Activated T-helper 2 cell treated with anti-CD3 and anti-CD28 coated beads, Interferon-gamma antibody, Interleukin-2, Interleukin-4, amounts not matched to agents 10 μg/mL and 5 μg/mL and 100 μg/mL, durations not matched to agents 14 hours and 24 hours and 36 hours (primary cell): Measurements from ENCODE around the gene ODAD2. TPM values are rescaled to one million over a fixed set of nuclear protein-coding genes. Genes with fewer than 3 reads are reported as not detected.
"Not testable (repeated sequence)": the region's sequence is repeated elsewhere in the genome, so short reads cannot be mapped to it uniquely, and the experiment has no call there.

Source experiments
- DNase-seq: peaks from one replicate; pipeline ENCODE4 v3.0.0; 2021; ENCODE audit warnings: low spot score
- H3K27ac Mint-ChIP-seq: one replicate; pipeline ENCODE4 v1.8.0; 2021; ENCODE audit warnings: mixed read lengths
- H3K27me3 Mint-ChIP-seq: one replicate; pipeline ENCODE4 v1.8.0; 2021; ENCODE audit warnings: low read depth, mixed read lengths
- H3K36me3 Mint-ChIP-seq: one replicate; pipeline ENCODE4 v1.8.0; 2021; ENCODE audit warnings: low read depth, mixed read lengths
- H3K4me1 Mint-ChIP-seq: one replicate; pipeline ENCODE4 v1.8.0; 2021; ENCODE audit warnings: low read depth, mixed read lengths
- H3K4me3 Mint-ChIP-seq: one replicate; pipeline ENCODE4 v1.8.0; 2021; ENCODE audit warnings: low read depth, mild to moderate bottlenecking, moderate library complexity, mixed read lengths
- H3K9me3 Mint-ChIP-seq: one replicate; pipeline ENCODE4 v1.8.0; 2021; ENCODE audit warnings: mixed read lengths
- intact Hi-C: fragments of 100-400 bp; cut with micrococcal nuclease; formaldehyde crosslinking; loops from one replicate; pipeline ENCODE4 v1.15.1; 2023
- total RNA-seq: library from RNA; stranded (reverse); gene quantifications from 2 replicates; pipeline ENCODE4 v1.2.3, GENCODE V29; 2022

Gene ODAD2
- total RNA-seq, 1 donor from 2014 or later, result not detected

DNA sequence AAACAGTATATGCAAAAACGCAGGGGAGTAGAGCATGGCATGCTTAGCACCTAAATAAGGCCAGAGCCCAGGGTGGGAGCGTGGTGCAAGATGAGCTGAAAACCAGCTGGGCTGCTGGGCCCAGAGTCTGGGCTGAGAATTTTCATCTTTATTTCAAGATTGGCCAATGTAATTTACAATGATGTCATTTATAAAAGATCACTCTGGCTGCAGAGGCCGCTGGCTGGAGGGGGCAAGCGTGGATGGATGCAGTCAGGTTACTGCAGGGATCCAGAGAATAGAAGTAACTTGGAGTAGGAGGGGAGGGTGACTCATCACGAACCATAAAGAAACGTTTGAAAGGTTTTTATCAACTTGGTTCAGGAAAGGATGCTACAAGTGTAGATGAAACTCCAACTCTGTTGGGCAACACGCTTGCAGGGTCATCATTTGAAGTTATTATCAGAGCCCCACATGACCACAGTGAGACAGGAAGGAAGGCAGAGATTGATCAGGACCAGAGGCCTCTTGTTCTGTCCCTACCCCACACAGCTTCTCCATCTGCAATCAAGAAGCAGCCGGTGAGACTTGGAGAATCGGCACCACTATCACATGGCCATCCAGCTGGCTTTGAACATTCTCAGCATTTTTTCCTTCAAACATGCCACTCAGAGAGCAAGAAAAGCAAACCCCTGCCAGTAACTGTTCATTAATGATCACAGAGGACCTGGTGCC, 49.2 kb downstream of the ODAD2 start:
- H3K4me3 Mint-ChIP-seq, result no peak overlapping the region
- no peaks in the 10 kb centered on the region for H3K4me1 Mint-ChIP-seq
- no peak for DNase-seq
- intact Hi-C loops, result no loop called here
- H3K36me3 Mint-ChIP-seq, result no peaks in the 10 kb centered on the region
- H3K9me3 Mint-ChIP-seq, result no peaks in the 10 kb centered on the region
- H3K27ac Mint-ChIP-seq, result no peak overlapping the region
- peaks cover 2% of the 10 kb centered on the region for H3K27me3 Mint-ChIP-seq

DNA sequence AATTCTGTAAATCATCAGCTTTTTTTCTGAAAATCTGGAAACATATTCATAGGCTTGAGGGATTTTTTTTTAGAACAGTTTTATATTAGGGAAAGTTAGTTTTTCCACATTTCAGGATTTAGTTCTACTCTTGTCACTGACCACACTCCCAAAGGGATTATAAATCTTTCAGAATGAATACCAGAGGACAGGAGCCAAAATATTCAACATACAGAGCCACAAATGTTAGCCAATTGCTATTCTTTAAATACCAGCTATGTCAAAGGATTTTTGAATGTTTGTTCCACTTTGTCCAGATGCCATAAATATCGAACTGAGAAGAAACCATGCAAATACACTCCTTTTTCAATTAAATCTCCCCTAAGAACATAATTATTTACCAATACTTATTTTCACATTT, 50.7 kb downstream of the ODAD2 start:
- no peak for DNase-seq
- H3K4me3 Mint-ChIP-seq, result no peak overlapping the region

GRCh38 chr10:27947540-27947939, 51.3 kb downstream of the ODAD2 start:
- intact Hi-C loops, result no loop called here
- H3K9me3 Mint-ChIP-seq, result no peaks in the 10 kb centered on the region
- no peaks in the 10 kb centered on the region for H3K36me3 Mint-ChIP-seq
- peaks cover 2% of the 10 kb centered on the region for H3K27me3 Mint-ChIP-seq
- DNase-seq, result no peak
- no peak overlapping the region for H3K4me3 Mint-ChIP-seq
- H3K4me1 Mint-ChIP-seq, result no peaks in the 10 kb centered on the region
- no peak overlapping the region for H3K27ac Mint-ChIP-seq

More for the DNA sequence above, 50.7 kb downstream of the ODAD2 start:
- no peaks in the 10 kb centered on the region for H3K36me3 Mint-ChIP-seq
- no peaks in the 10 kb centered on the region for H3K4me1 Mint-ChIP-seq
- no peaks in the 10 kb centered on the region for H3K9me3 Mint-ChIP-seq
- intact Hi-C loops, result no loop called here
- no peak overlapping the region for H3K27ac Mint-ChIP-seq
- H3K27me3 Mint-ChIP-seq, result peaks cover 2% of the 10 kb centered on the region

DNA sequence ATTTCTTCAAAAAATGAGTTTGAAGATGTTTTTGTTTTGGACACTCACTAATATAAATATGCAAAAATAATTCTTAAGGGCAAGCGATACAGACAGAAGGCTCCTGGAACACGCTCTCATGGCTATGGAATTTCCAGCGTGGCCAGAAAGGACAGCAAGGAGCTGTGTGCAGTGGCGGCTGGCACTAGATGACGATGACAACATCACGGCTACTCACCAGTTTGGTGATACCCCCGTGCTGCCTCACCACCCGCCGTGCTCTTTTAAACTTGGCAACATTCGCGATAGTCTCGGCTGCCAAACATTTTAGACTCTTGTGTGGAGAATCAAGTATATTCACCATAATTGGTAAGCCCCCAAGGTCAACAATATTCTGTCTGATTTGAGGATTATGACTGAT, 54.9 kb downstream of the ODAD2 start:
- H3K27ac Mint-ChIP-seq, result no peak overlapping the region
- DNase-seq, result no peak
- H3K4me3 Mint-ChIP-seq, result no peak overlapping the region
- H3K27me3 Mint-ChIP-seq, result peaks cover 2% of the 10 kb centered on the region
- H3K9me3 Mint-ChIP-seq, result no peaks in the 10 kb centered on the region
- no peaks in the 10 kb centered on the region for H3K36me3 Mint-ChIP-seq
- intact Hi-C loops, result no loop called here
- H3K4me1 Mint-ChIP-seq, result no peaks in the 10 kb centered on the region

DNA sequence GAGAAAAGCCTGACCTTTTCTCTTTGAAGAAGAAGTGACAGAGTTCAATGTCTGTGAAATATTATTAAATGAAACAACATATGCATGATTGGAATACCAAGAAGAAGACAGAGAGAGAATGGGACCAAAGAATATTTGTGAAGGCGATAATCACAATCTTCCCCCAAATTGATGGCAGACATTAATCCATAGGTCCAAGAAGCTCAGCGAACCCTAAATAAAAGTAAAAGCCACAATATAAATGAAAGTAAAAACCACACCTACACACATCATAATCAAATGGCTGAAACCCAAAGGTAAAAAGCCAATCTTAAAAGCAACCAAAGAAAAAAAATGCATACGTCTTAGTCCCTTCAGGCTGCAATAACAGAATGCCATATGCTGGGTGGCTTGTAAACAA, 84.0 kb downstream of the ODAD2 start:
- Mint-ChIP-seq H3K27ac (no peak overlapping the region), H3K4me1 (no peaks in the 10 kb centered on the region), H3K9me3 (no peaks in the 10 kb centered on the region), H3K4me3 (no peak overlapping the region), H3K36me3 (no peaks in the 10 kb centered on the region), H3K27me3 (no peaks in the 10 kb centered on the region)
- DNase-seq, result no peak
- intact Hi-C loops, result no loop called here

DNA sequence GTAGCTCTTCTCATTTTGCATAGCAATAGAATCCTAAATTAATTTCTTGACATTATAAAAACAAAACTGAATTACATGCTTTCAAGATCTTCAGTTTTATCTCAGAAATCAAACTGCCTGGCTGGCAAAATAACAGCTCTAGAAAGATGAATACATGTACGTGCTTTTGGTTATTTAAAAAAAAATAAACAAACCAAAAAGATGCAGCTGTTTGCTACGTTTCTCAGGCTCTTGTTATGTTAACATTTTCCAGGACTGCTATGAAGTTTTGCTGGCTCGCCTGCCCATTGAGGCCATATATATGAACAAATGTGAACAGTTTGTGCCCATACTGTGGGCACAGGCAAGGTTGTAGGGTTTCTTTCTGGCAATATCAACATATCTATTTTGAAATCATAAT, 86.6 kb downstream of the ODAD2 start:
- Mint-ChIP-seq H3K4me3 (no peak overlapping the region), H3K27me3 (no peaks in the 10 kb centered on the region), H3K4me1 (no peaks in the 10 kb centered on the region), H3K36me3 (no peaks in the 10 kb centered on the region), H3K9me3 (no peaks in the 10 kb centered on the region), H3K27ac (no peak overlapping the region)
- no peak for DNase-seq
- intact Hi-C loops, result no loop called here

DNA sequence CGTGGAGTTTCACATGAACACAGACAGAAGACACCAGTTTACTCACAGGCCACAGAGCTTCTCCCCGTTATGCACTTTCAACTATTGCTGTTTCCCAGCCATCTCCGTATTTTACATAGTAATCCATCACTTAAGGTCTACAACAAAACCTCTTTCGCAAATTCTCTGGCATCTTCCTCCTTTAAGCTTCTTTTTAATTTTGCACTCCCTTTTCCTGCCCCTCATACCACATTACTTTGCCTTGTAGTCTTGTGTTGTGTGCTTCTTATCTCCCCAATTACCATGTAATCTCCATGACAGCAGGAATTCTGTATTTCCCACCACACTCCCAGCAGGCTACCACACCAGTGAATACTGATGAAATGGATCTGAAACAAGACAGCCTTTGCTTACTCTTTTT, 87.3 kb downstream of the ODAD2 start:
- Mint-ChIP-seq H3K27me3 (no peaks in the 10 kb centered on the region), H3K4me3 (no peak overlapping the region), H3K27ac (no peak overlapping the region), H3K4me1 (no peaks in the 10 kb centered on the region), H3K9me3 (no peaks in the 10 kb centered on the region), H3K36me3 (no peaks in the 10 kb centered on the region)
- intact Hi-C loops, result no loop called here
- no peak for DNase-seq

GRCh38 chr10:27911011-27911410, 87.9 kb downstream of the ODAD2 start:
- no peak for DNase-seq
- intact Hi-C loops, result no loop called here
- Mint-ChIP-seq H3K27me3 (no peaks in the 10 kb centered on the region), H3K36me3 (no peaks in the 10 kb centered on the region), H3K9me3 (no peaks in the 10 kb centered on the region), H3K4me1 (no peaks in the 10 kb centered on the region), H3K4me3 (no peak overlapping the region), H3K27ac (no peak overlapping the region)

DNA sequence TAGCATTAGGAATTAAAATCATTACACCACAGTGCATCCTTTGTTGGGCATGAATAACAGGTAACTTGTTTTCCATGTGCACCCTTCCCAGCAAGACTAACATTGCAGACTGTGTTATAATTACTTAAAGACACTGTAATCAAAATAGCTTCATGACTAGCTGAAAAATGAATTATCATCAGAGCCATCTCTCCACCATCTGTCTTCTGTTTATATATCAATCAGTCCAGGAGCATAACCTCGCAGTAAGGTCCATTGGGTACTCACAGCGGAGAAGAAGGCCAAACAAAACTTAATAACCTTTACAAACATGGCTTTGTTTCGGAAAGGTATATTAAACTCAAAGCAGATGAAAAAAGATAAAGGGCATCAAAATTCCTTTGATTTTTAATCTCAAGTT, 90.6 kb downstream of the ODAD2 start:
- Mint-ChIP-seq H3K36me3 (no peaks in the 10 kb centered on the region), H3K27ac (no peak overlapping the region), H3K27me3 (no peaks in the 10 kb centered on the region), H3K9me3 (no peaks in the 10 kb centered on the region), H3K4me1 (no peaks in the 10 kb centered on the region), H3K4me3 (no peak overlapping the region)
- intact Hi-C loops, result no loop called here
- no peak for DNase-seq

DNA sequence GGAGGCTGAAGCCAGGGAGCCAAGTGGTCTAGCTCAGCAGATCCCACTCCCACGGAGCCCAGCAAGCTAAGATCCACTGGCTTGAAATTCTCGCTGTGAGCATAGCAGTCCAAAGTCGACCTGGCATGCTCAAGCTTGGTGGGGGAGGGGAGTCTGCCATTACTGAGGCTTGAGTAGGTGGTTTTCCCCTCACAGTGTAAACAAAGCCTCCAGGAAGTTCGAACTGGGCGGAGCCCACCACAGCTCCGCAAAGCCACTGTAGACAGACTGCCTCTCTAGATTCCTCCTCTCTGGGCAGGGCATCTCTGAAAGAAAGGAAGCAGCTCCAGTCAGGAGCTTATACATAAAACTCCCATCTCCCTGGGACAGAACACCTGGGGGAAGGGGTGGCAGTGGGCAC, 99.4 kb downstream of the ODAD2 start:
- H3K9me3 Mint-ChIP-seq, result not testable (repeated sequence)

GRCh38 chr10:27899058-27899457, 99.8 kb downstream of the ODAD2 start:
- no peaks in the 10 kb centered on the region for H3K27me3 Mint-ChIP-seq
- DNase-seq, result no peak
- H3K27ac Mint-ChIP-seq, result no peak overlapping the region
- peaks cover 7% of the 10 kb centered on the region for H3K9me3 Mint-ChIP-seq
- no peak overlapping the region for H3K4me3 Mint-ChIP-seq
- H3K36me3 Mint-ChIP-seq, result no peaks in the 10 kb centered on the region
- intact Hi-C loops, result no loop called here
- no peaks in the 10 kb centered on the region for H3K4me1 Mint-ChIP-seq

More for the DNA sequence above, 99.4 kb downstream of the ODAD2 start:
- intact Hi-C loops, H3K36me3 Mint-ChIP-seq, H3K4me1 Mint-ChIP-seq, H3K27me3 Mint-ChIP-seq, H3K27ac Mint-ChIP-seq, DNase-seq, H3K4me3 Mint-ChIP-seq: not testable (repeated sequence)

DNA sequence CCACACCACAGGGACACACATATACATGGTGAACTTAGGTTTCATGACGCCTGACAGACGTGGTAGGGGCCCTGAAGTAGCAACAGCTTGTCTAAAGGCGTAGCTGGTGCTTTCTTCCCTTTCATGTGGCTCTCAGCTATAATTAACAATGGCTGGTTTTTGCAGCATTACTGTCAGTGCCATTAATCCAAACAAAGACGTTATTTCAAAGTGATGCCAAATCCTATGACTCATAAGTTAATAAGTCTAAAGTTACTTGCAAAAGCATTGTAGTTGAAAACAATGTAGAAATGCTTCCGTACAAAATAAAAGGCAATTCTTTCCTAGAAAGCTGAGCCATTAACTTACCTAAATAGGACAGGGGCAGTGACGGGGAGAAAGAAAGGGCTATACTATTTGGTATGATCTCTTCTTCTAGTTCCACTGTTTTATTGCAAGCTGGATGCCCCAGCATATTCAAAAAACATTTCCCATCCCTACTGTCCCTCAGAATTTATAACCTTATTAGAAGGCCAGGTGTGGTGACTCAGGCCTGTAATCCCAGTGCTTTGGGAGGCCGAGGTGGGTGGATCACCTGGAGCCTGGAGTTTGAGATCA, 105.4 kb downstream of the ODAD2 start:
- intact Hi-C loops, result no loop called here
- no peaks in the 10 kb centered on the region for H3K36me3 Mint-ChIP-seq
- no peak overlapping the region for H3K27ac Mint-ChIP-seq
- no peak overlapping the region for H3K4me3 Mint-ChIP-seq
- DNase-seq, result no peak
- H3K27me3 Mint-ChIP-seq, result no peaks in the 10 kb centered on the region
- no peaks in the 10 kb centered on the region for H3K9me3 Mint-ChIP-seq
- H3K4me1 Mint-ChIP-seq, result no peaks in the 10 kb centered on the region

DNA sequence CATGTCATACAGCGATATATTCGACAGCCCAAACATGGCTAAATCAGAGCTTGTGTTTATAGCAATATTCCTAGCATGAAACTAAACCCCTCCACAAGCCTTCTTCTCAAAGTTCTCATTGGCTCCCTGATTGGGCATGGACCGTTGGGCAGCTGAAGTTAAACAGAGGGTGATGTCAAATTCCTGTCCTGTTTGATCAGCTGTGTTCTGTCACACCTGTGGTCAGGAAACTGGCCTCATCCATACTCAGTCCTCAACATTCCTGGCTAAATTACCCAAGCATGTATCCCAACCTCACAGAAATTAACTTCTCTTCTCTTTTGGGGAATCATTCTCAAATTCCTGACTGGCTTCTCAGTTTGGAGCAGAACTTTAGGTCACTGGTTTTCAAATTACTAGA, 107.9 kb downstream of the ODAD2 start:
- Mint-ChIP-seq H3K4me3 (no peak overlapping the region), H3K4me1 (no peaks in the 10 kb centered on the region), H3K9me3 (no peaks in the 10 kb centered on the region), H3K36me3 (no peaks in the 10 kb centered on the region), H3K27me3 (peaks cover 8% of the 10 kb centered on the region), H3K27ac (no peak overlapping the region)
- intact Hi-C loops, result no loop called here
- DNase-seq, result no peak
